Endothelial cell of umbilical vein (primary cell): ENCODE measurements around the gene TOMM34. TPM values are rescaled to one million over a fixed set of nuclear protein-coding genes. Genes with fewer than 3 reads are reported as not detected.

Source experiments
- BruUV-seq: library from RNA; stranded (reverse); fragments of 400-500 nt; replicated peaks from 2 replicates; lab custom pipeline; 2021; lab: Mats Ljungman, UMichigan
- CTCF ChIA-PET: fragments of 300-600, 350-600 bp; sonication (Branson Sonifier 250); formaldehyde crosslinking; loops from one replicate; lab custom pipeline; 2021; ENCODE audit warnings: antibody characterized with exemption, inconsistent platforms; lab: Charles Lee
- POLR2A ChIA-PET: fragments of 300-600, 350-600 bp; sonication (Branson Sonifier 250); formaldehyde crosslinking; loops from one replicate; lab custom pipeline; 2021; ENCODE audit warnings: antibody characterized with exemption, inconsistent platforms; lab: Charles Lee
- DNase-seq: peaks from one replicate; pipeline ENCODE4 v3.0.0-alpha.2; 2011; ENCODE audit warnings: low read depth, low spot score
- FAIRE-seq: peaks from 2 replicates; lab custom pipeline; 2011; peaks lifted over from hg19 to GRCh38; lab: Jason Lieb, UNC
- H2AFZ ChIP-seq: 2 replicates; pipeline ENCODE4 v1.6.0; 2012; ENCODE audit warnings: low read depth, low read length, control low read depth, inconsistent platforms
- H3K27ac ChIP-seq: 2 replicates; pipeline ENCODE4 v1.5.1; 2011; ENCODE audit warnings: low read depth, mild to moderate bottlenecking, control low read depth, low read length, moderate library complexity; ENCODE audit not compliant: insufficient read depth
- H3K27me3 ChIP-seq, 2 experiments: 2 replicates each; pipeline versions ENCODE4 v1.6.0 to v1.6.1; 2011; ENCODE audit warnings: low read length in 2 of 2, mixed read lengths in 1 of 2; ENCODE audit not compliant: control insufficient read depth in 2 of 2, insufficient read depth in 2 of 2
- H3K36me3 ChIP-seq, 2 experiments: 2 replicates in 1 of 2; 3 replicates in 1 of 2; pipeline ENCODE4 v1.5.1; 2011; ENCODE audit warnings: low read length in 2 of 2, mild to moderate bottlenecking in 1 of 2, moderate library complexity in 1 of 2; ENCODE audit not compliant: control insufficient read depth in 2 of 2, insufficient read depth in 2 of 2; ENCODE audit errors: extremely low read depth in 1 of 2
- H3K4me1 ChIP-seq: 3 replicates; pipeline ENCODE4 v1.5.1; 2011; ENCODE audit warnings: mild to moderate bottlenecking, low read length; ENCODE audit not compliant: control insufficient read depth, insufficient read depth; ENCODE audit errors: extremely low read depth
- H3K4me2 ChIP-seq: 2 replicates; pipeline ENCODE4 v1.6.1; 2011; ENCODE audit warnings: low read length, control low read depth, mixed read lengths; ENCODE audit not compliant: insufficient read depth
- H3K4me3 ChIP-seq, 3 experiments: fragments of 200-600 bp in 1 of 3; sonication (generic), shearing (Covaris generic) in 1 of 3; replicated peaks in 1 of 3; 2 replicates each; pipeline ENCODE4 v1.5.1; 2011 to 2016; ENCODE audit warnings: control low read depth in 3 of 3, low read length in 3 of 3, mild to moderate bottlenecking in 2 of 3, inconsistent platforms in 1 of 3, low read depth in 1 of 3, moderate library complexity in 1 of 3; ENCODE audit not compliant: insufficient read depth in 1 of 3
- H3K79me2 ChIP-seq: 2 replicates; pipeline ENCODE4 v1.6.0; 2012; ENCODE audit warnings: low read length, inconsistent platforms; ENCODE audit not compliant: control insufficient read depth, insufficient read depth
- H3K9ac ChIP-seq: replicated peaks from 2 replicates; pipeline ENCODE3; 2011; ENCODE audit warnings: low read length, control low read depth; ENCODE audit not compliant: insufficient read depth; ENCODE audit errors: extremely low read depth
- H3K9me1 ChIP-seq: replicated peaks from 3 replicates; pipeline ENCODE4 v1.6.0; 2011; ENCODE audit warnings: mild to moderate bottlenecking, low read length; ENCODE audit not compliant: control insufficient read depth, insufficient read depth; ENCODE audit errors: extremely low read depth
- H3K9me3 ChIP-seq: replicated peaks from 2 replicates; pipeline ENCODE4 v1.5.1; 2012; ENCODE audit warnings: low read length, inconsistent platforms; ENCODE audit not compliant: control insufficient read depth, insufficient read depth
- H4K20me1 ChIP-seq: replicated peaks from 2 replicates; pipeline ENCODE3; 2011; ENCODE audit warnings: mild to moderate bottlenecking, low read length; ENCODE audit not compliant: control insufficient read depth, insufficient read depth; ENCODE audit errors: extremely low read depth
- CTCF ChIP-seq, 2 donors: IDR thresholded peaks; 1 replicate in 1 of 2; 2 replicates in 1 of 2; pipeline ENCODE4 v1.5.1; 2011; ENCODE audit warnings: low read length in 2 of 2, mild to moderate bottlenecking in 2 of 2, moderate library complexity in 2 of 2, control low read depth in 1 of 2, inconsistent platforms in 1 of 2, low read depth in 1 of 2; ENCODE audit not compliant: insufficient read depth in 1 of 2; ENCODE audit errors: extremely low read depth in 1 of 2
- EZH2 ChIP-seq: IDR thresholded peaks from 2 replicates; pipeline ENCODE4 v1.6.1; 2012; ENCODE audit warnings: borderline replicate concordance, low read depth, mild to moderate bottlenecking, moderate library complexity, low read length, inconsistent platforms; ENCODE audit not compliant: severe bottlenecking
- FOS ChIP-seq: IDR thresholded peaks from 2 replicates; pipeline ENCODE4 v1.6.1; 2011; ENCODE audit warnings: mild to moderate bottlenecking, low read length, moderate library complexity, borderline replicate concordance; ENCODE audit not compliant: insufficient read depth
- GATA2 ChIP-seq: IDR thresholded peaks from 2 replicates; pipeline ENCODE4 v1.7.0; 2011; ENCODE audit warnings: low read depth, mild to moderate bottlenecking, moderate library complexity, mixed read lengths, low read length; ENCODE audit not compliant: insufficient read length, insufficient read depth
- JUN ChIP-seq: IDR thresholded peaks from 2 replicates; pipeline ENCODE4 v1.6.1; 2011; ENCODE audit warnings: borderline replicate concordance, low read depth; ENCODE audit not compliant: insufficient read length, insufficient read depth
- MAX ChIP-seq: IDR thresholded peaks from 2 replicates; pipeline ENCODE4 v1.6.1; 2011; ENCODE audit not compliant: insufficient read depth, insufficient read length
- MYC ChIP-seq: IDR thresholded peaks from one replicate; pipeline ENCODE4 v1.6.1; 2011; ENCODE audit warnings: mild to moderate bottlenecking, low read depth, low read length
- POLR2A ChIP-seq: IDR thresholded peaks from 2 replicates; pipeline ENCODE4 v1.6.1; 2012; ENCODE audit warnings: low read depth, mild to moderate bottlenecking, control low read depth, low read length
- POLR2AphosphoS5 ChIP-seq: IDR thresholded peaks from 2 replicates; pipeline ENCODE4 v1.6.1; 2012; ENCODE audit warnings: low read depth, mild to moderate bottlenecking, control low read depth, low read length, moderate library complexity; ENCODE audit not compliant: insufficient read depth
- dilution Hi-C: fragments of 300-500 bp; cut with MboI; formaldehyde crosslinking; loops from one replicate; pipeline ENCODE4 v1.15.0; 2019; ENCODE audit warnings: low sequenced_read_pairs; ENCODE audit not compliant: extremely low pct_ligation_motif_present
- intact Hi-C: fragments of 100-400 bp; cut with micrococcal nuclease; formaldehyde crosslinking; loops from one replicate; pipeline ENCODE4 v1.10.0; 2022
- polyA plus RNA-seq, 4 experiments: library from polyadenylated mRNA; depleted of rRNA in 3 of 4; stranded (reverse) in 3 of 4; unstranded in 1 of 4; fragments of >200 nt; gene quantifications; 2 replicates each; pipeline versions ENCODE4 v1.2.1 to v1.2.3, GENCODE V29; 2011 to 2012; ENCODE audit warnings: missing spikeins in 1 of 4
- total RNA-seq: library from RNA; stranded (reverse); gene quantifications from 2 replicates; pipeline ENCODE4 v1.2.3, GENCODE V29; 2021

Gene TOMM34
- total and polyA plus RNA-seq, 2 donors (not counting 3 experiments of a cell fraction or from before 2014, with no cell fraction given) = 36.3 to 44.2 TPM

- no peak overlapping the region for H3K4me2 ChIP-seq
- no peaks in the 10 kb centered on the region for H3K4me1 ChIP-seq
- H3K27me3 ChIP-seq = no peaks in the 10 kb centered on the region
- CTCF ChIA-PET = no interaction called here
- TF ChIP-seq EZH2 (no peak), POLR2AphosphoS5 (no peak), GATA2 (no peak), MAX (no peak), POLR2A (no peak), MYC (no peak), FOS (no peak)
- no peak overlapping the region for H3K9ac ChIP-seq
- dilution Hi-C loops (no loop called here), intact Hi-C loops (no loop called here)
- H3K79me2 ChIP-seq = no peaks in the 10 kb centered on the region
- DNase-seq = no peak
- H3K9me1 ChIP-seq = no peaks in the 10 kb centered on the region
- POLR2A ChIA-PET = no interaction called here
- BruUV-seq = no TSS peak
- H3K4me3 ChIP-seq = no peak overlapping the region
- H4K20me1 ChIP-seq = no peaks in the 10 kb centered on the region
- H3K27ac ChIP-seq = no peak overlapping the region
- no peak overlapping the region for H2AFZ ChIP-seq
- peaks cover 0 to 5% of the 10 kb centered on the region in 2 experiments for H3K36me3 ChIP-seq
- no peaks in the 10 kb centered on the region for H3K9me3 ChIP-seq
- no peak for FAIRE-seq
Measured at GRCh38 chr20:44932916-44933315, 27.3 kb downstream of the TOMM34 start.

GRCh38 chr20:44931911-44932310 lies 28.3 kb downstream of the TOMM34 start:
- BruUV-seq = no TSS peak
- dilution Hi-C loops (no loop called here), intact Hi-C loops (no loop called here)
- CTCF ChIA-PET = no interaction called here
- Histone ChIP-seq H3K9ac (no peak overlapping the region), H4K20me1 (no peaks in the 10 kb centered on the region), H2AFZ (no peak overlapping the region), H3K4me3 (no peak overlapping the region), H3K79me2 (no peaks in the 10 kb centered on the region), H3K27me3 (no peaks in the 10 kb centered on the region), H3K9me3 (no peaks in the 10 kb centered on the region), H3K36me3 (peaks cover 0 to 5% of the 10 kb centered on the region in 2 experiments), H3K4me2 (no peak overlapping the region), H3K9me1 (no peaks in the 10 kb centered on the region), H3K4me1 (no peaks in the 10 kb centered on the region), H3K27ac (no peak overlapping the region)
- POLR2A ChIA-PET = no interaction called here
- no peak for DNase-seq
- TF ChIP-seq POLR2A (no peak), POLR2AphosphoS5 (no peak), MYC (no peak), JUN (no peak), EZH2 (no peak), MAX (no peak), CTCF (IDR thresholded peaks at IDR 0.05; ENCODE audit: extremely low read depth in 1 of 2, insufficient read depth in 1 of 2, low read depth in 1 of 2, low read length in 2 of 2) (no peak), FOS (no peak), GATA2 (no peak)
- no peak for FAIRE-seq
